HG03571 (cell line): ENCODE data around the gene LOXL1.

Source experiments
- ATAC-seq: cut with Tn5 transposase; IDR thresholded peaks from one replicate; pipeline ENCODE4 v1.9.1; 2021; ENCODE audit not compliant: unreplicated experiment

LOXL1 gene

DNA sequence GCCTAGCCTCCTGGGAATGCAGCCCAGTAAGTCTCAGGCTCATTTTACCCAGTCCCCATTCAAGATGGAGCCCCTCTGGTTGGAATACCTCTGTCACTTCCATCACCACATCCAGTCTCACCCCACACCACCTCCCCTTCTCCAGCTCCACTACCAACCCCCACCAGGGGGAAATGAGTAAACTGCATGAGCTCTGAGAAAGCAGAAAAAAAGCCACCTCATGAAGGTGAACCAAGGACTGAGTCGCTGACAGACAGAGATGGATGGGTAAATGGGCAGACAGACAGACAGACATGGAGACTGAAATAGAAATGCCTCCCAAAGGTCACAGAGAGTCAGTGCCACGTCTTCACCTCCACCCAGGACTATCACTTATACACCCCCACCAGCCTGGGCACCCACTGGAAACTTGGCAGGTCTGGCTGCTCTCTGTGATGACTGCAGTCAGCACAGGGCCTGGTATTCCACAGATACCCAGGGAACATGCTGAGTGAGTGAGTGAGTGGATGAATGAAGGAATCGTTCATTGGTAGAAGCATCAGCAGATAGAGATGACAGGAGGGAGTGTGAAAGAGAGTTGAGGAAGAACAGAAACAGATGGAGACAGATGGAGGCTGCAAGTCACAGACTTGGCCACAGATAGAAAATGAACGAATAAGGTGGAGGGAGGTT is 4.9 kb upstream of the LOXL1 start:
- no peak for ATAC-seq

- no peak for ATAC-seq
These were observed 3.8 kb upstream of the LOXL1 start for GRCh38 chr15:73922186-73923151.

DNA sequence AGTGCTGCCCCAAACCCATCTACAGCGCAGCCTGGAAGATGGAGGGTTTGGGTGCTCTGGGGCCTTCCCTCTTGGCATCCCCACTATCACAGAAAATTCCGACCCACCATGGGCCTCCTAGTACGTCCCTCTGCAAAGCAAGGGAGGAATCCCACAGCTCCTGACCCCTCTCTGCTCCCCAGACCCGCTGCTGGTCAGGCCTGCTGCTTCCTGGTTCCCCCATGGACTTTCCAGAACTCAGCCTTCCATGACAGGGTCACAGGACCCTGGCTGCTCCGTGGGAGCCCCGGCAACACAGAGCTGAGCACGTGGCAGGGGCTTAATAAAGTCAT is 3.1 kb upstream of the LOXL1 start:
- no peak for ATAC-seq

DNA sequence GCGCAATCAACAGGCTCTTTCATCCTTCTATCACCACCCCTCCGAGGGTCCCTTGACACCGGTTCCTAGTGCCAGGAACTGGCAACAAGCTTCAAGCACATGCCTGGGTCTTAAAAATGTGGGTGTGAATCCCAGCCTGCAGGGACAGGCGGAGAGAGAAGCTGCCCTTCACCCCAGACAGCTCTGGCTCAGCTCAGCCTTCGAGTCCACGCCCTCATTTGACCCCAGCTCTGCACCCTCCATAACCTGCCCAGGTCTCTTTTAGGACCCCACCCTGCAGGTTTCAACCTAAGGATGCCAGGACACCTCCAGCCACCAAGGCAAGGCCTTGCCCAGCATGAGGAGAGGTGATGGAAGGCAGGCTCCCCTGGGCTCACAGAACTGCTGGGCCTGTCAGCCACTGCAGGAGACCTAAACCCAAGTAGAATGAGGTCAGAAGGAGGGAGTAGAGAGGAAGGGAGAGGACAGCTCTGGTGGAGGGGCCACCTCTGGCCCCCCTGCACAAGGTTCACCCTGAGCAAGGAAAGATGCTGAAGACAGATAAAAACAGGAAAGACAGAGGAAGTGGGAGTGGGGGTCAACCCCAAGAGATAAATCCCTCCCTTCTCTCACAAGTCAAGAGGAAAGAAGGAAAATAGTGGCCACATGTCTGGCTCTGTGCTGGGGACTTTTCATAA is 2.6 kb upstream of the LOXL1 start:
- ATAC-seq: no peak

DNA sequence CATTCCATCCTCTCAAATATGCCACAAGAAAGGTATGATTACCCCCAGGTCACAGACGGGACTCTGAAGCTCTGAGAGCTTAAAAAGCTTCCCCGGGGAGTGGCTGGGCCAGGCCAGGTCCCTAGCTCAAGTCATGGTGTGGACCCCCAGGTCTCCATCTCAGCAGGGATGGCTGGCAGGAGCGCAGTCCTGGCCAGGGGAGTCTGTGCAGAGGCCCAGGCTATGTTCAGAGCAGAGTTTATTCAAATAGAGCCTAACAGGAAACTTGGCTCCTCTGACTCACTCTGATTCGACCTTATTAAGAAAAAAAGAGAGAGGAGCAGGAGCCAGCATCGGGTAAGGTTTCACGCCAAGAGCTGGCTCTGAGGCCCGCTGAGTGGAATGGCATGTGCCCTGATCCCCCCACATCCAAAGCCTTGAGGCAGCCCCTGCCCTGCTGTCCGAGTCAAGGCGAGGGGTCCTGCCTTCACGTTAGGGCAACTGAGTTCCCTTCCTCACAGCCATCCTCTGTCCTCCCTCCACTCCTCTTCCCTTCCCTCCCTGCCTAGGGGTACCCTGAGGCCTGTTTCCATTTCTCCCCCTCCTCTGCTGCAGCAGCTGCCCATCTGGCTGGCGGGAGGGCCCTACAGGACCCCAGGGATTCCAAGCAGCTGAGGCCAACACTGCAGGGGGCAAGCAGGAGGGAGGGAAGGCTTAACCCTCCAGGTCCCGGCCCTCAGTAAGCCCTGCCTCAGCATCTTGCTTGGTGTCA is 1.9 kb upstream of the LOXL1 start:
- ATAC-seq: no peak

- no peak for ATAC-seq
These were observed 429 bp upstream of the LOXL1 start for GRCh38 chr15:73925848-73926218.

GRCh38 chr15:73927003-73927475 is 777 bp downstream of the LOXL1 start:
- ATAC-seq: no peak

DNA sequence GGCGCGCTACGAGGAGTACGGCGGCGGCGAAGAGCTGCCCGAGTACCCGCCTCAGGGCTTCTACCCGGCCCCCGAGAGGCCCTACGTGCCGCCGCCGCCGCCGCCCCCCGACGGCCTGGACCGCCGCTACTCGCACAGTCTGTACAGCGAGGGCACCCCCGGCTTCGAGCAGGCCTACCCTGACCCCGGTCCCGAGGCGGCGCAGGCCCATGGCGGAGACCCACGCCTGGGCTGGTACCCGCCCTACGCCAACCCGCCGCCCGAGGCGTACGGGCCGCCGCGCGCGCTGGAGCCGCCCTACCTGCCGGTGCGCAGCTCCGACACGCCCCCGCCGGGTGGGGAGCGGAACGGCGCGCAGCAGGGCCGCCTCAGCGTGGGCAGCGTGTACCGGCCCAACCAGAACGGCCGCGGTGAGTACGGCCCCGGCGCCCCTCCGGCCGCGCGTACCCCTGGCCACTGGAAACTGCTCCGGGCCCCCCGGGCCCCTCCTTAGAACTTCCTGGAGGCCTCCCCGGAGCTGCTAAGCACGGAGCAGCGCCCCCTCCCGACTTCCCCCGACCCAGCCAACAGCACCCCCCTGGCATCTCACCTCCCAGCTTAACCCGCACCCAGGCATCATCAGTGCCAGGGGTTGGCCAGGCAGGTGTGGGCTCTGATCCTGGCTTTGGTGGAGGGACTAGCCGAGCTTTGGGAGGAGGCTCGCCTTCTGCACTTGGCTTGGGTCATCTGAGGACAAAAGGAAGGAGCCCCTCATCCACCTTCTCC is 1.4 kb downstream of the LOXL1 start:
- no peak for ATAC-seq

DNA sequence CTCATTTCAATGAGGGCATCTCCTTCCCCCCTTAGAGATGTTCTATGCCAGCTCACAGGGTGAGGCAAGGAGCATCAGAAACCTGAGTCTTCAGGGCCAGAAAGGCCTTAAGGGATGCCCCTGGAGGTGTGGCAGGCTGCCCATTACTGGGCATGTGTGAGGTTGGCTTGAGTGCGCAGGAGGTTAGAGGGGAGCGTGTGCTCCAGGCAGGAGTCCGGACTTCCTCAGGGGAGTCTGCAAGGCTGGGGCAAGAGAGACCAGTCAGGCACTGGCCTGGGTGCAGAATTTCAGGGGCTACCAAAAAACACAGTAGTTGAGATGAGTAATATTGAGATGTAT is 1.9 kb downstream of the LOXL1 start:
- no peak for ATAC-seq

DNA sequence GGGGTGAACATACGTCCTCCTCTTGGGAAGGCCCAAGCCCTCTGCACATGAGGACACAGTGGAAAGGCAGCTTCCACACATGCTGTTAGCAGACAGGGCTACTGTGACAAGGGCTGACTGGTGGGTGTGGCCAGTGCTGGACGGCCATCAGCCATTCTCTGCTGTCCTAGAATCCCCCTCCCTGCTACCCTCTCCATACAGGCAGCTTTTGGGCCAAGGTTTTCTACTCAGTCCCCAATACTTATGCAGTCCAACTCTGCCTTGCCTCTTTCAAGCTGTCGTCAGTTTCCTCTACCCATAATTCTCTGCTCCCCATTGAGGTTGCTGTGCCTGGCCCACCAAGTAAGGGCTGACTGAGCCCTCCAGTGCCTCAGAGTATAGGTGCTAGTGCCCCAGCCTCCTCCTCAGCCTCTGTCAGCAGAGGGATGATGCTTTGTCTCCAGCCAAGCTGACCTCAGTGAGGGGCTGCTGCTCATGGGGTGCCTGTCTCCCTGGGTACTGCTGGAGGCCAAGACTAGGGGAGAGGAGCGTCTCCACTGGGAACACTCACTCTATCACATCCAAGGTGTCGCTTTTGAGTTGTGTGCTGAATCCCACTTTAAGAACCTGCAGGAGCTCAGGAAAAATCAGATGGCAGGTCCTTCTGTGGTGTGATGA is 2.8 kb downstream of the LOXL1 start:
- ATAC-seq: no peak

DNA sequence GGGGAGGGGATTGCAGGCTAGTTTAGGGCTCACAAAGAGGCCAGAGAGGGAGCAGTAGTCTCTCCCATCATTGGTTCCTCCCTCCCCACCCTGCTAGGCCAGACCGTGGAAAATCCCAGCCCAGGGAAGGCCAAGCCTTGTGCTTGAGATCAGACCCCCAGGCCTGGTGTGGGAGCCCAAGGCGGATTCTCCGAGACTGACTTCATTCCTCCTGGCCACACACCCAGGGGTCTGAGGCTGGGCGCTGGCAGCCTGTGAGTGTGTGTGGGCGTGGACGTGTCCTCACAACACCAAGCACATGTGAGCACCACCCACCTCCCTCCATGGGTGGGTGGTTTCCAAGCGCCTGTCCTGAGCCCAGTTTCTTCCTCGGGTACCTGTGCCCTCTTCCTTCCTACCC is 4.1 kb downstream of the LOXL1 start:
- ATAC-seq: no peak

- no peak for ATAC-seq
These were observed 4.6 kb downstream of the LOXL1 start for GRCh38 chr15:73930790-73931281.

GRCh38 chr15:73931441-73931840 is 5.2 kb downstream of the LOXL1 start:
- ATAC-seq: no peak

- no peak for ATAC-seq
These were observed 6.3 kb downstream of the LOXL1 start for GRCh38 chr15:73932381-73933191.

DNA sequence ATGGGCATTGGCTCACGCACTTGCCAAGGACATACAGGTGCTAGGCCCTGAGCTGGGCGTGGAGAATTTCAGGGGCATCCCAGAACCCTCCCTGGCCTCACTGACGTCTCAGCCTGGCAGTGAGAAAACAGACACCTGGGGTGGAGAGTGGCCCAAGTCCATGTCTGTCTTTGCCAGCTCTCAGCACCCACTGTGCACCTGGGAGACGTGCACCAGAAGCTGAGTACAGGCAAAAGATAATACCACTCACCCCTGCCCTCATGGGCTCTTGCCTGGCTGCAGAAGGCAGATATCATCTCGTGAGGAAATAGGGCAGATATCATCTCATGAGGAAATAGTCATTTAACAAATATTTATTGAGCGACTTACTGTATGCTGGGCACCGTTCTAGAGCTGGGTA is 8.0 kb downstream of the LOXL1 start:
- no peak for ATAC-seq

GRCh38 chr15:73935547-73935946 is 9.3 kb downstream of the LOXL1 start:
- no peak for ATAC-seq

- no peak for ATAC-seq
These were observed 9.9 kb downstream of the LOXL1 start for GRCh38 chr15:73936181-73936580.

- ATAC-seq: no peak
These were observed 10.5 kb downstream of the LOXL1 start for GRCh38 chr15:73936588-73937290.
